Measurements from ENCODE around the gene CTXN1.

- TF ChIP-seq GATA2 (IDR thresholded peaks at IDR 0.05; ENCODE audit: low read depth, low read length): no peak
- TF ChIP-seq GATA3 (IDR thresholded peaks at IDR 0.05; ENCODE audit: low read depth, low read length): no peak
These were observed 1.8 kb upstream of the CTXN1 start for GRCh38 chr19:7927605-7928333.
